Kidney tubule cell (primary cell): Measurements from ENCODE around the gene ENAH.
"Not testable (repeated sequence)": the region's sequence is repeated elsewhere in the genome, so short reads cannot be mapped to it uniquely, and the experiment has no call there.

Source experiments
- DNase-seq: peaks from one replicate; pipeline ENCODE4 v3.0.0-alpha.2; 2018; ENCODE audit warnings: low spot score

ENAH gene

DNA sequence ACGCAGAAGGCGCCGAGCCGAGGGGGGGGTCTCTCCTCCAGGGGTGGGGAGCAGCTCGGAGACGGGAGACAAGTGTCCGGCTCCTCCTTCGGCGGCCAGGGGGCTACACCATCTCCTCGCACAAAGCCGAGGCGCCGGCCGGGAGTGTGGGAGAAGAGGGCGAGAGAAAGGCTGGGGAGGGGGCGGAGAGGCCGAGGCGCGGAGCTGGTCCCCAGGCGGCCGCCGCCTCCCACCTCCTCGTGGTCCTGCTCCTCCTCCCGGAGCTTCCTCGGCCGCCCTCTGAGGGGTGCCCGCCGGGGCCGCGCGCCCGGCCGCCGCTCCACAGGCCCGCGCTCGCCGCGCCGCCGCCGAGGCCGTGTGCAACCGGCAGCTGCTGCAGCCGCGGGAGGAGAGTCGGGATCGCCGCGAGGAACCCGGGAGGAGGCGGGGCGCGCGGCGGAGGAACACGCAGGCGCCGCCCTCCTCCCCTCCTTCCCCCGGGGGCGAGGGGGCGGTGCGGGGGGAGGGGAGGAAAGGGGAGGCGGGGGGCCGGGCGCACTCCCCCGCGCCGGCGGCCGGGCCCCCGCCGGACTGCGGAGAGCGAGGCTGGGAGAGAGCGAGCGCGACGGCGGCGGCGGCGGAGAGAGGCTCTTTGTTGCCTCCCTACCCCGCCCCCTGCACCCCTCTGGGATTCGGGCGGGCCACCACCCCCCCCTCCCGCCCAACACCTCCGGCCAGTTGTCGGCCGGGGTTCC is at the start of gene ENAH:
Gene ENAH, minus strand, starts transcription at position 395 of the 734 bp plus-strand sequence. CDS start 433 bp downstream, outside the sequence.
- peak; percentile 90 for DNase-seq

DNA sequence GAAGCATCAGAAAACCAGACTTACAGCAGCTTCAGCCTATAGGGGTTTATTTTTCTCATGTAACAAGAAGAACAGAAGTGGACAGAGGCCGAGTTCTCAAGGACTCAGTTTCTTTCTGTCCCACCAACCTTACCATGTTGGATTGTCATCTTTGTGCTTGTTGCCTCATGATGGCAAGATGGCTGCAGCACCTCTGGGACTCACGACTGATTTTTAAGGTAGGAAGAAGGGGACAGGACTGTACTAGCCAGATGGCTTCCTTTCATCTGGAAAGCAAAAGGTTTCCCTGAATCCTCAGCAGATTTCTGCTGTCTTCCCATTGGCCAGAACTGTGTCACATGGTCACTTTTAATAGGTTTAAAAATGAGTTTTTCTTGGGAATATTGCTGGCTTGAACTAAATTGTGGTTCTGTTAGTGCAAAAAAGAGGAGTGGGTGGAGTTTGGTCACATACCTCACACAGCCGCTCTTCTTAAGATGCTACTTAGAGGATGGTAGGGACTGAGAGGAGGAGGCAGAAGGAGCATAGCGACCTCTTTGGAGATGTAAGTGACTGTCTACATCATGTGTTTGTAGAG is 48.1 kb upstream of the ENAH start:
- no peak for DNase-seq

DNA sequence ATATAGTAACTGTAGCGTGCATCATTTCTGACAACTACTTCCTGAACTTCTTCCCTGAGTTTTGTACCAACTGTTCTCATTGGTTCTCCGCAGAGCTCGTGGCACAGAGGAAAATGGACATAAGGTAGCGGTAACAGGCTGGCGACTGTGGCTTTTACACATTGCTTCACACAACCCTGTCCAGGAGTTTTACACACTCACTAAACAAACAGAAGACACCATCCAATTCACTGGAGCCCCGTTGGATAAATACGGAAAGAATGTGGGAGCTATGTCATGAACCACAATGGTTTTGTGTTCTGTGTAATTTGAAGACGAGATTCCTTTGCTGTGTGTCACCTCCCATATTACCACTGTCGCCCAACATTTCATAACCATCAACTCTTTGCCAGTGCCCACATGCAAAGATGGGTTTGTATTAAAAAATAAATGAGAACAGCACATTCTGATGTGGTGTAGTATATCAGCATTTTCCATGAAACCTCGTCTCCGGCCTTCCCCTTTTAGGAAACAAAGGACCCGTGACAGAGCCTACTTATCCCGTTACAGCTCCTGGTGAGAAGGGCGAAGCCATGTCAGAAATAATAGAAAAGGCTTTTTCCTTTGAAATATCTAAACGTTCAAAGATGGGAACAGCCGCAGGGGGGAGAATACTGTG is 47.4 kb upstream of the ENAH start:
- DNase-seq = peak; percentile 98

DNA sequence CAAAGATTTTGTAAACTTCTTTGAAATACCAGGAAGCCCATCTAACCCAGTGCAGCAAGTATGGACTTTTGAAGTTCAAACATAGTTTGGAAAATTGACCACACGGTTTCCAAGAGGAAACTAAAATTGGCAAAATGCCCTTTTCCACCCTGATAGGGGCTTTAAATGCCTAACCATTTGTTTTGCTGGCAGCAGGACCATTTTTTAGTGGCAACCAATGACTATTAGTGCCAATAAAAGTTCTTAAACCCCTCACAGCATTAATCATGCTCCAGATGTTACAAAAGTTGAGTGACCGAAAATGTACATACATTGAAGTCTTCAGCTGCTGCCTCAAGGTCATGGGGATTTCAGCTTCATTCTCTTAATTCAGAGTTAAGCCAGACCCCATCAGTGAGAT is 46.4 kb upstream of the ENAH start:
- no peak for DNase-seq

DNA sequence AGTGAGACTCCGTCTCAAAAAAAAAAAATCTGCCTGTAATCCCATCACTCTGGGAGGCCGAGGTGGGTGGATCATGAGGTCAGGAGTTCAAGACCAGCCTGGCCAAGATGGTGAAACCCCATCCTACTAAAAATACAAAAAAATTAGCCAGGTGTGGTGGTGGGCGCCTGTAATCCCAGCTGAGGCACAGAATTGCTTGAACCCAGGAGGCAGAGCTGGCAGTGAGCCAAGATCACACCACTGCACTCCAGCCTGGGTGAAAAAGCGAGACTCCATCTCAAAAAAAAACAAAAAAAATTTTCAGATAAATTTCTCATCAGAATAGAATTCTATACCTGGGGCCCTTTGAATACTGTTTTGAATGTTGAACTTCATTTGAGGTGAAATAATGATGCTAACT is 45.3 kb upstream of the ENAH start:
- DNase-seq = not testable (repeated sequence)

DNA sequence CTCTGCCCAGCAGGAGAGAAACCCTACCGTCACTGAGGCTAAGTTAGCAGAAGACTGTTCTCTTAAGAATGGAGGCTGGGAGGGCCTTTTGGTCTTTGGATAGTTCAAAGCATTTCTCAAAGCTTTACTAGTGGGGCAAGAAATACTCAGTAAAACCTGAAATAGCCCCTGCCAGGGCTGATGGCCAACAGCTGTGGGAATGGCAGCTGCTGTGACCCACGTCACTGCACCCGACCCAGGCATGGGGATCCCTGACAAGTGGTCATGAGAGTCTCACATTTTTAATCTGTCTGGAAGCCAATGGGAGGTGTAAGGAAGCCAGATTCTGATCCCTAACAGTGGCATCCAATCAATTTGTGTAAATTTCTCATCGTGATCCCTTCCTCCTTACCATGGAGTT is 44.5 kb upstream of the ENAH start:
- no peak for DNase-seq

DNA sequence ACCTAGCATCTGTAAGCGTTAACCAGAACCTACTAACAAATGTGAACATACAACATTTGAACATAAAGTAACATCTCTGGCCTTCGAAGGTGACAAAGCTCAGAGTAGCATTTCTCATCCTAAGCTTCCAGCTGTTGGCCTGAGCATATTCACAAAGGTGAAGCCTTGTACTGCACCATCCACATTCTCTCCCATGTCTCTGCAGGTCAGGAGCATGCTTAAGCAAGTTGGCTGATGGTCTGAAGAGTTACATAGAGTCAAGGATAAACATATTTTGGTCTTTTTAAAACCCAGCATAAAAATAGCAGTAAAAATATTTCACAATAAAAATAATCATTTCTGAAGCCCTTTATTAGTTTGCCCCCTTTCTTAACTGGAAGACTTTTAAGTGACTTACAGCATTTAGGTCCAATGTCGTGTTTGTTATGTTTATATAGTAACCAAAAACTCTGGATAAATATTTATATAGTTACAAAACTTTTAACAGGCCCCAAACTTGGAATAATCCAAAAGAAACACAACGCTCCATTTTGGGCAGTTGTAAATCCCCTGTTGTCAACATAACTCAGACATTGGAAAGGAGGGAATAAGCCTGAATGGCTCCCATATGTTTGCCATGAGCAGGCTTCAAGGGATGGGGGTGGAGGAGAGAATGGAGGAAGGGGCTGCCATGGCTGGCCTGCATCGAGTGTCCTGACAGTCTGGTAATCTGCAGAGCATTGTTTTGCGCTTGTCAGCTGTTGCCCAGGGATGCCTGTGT is 42.8 kb upstream of the ENAH start:
- no peak for DNase-seq

DNA sequence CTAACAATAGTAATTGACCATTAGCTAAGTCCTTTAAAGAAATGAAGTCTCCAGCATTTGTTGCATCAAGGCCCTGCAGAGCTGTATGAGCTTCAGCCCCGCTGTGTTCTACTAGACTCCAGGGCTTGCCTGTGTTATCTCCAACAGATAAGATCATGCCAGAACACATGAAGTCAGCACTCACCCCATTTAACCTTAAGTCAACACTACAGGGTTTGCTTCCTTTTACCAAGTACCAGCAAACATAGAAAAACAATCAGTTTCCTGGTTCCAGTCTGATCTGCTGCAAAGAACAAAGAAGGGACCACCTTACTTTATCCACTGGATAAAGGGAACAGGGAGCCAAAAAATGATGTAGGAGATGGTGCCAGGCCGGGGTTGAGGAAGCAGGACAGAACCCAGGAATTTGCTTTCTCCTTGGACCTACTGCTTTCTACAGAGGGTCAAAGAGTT is 41.3 kb upstream of the ENAH start:
- DNase-seq = peak; percentile 20

DNA sequence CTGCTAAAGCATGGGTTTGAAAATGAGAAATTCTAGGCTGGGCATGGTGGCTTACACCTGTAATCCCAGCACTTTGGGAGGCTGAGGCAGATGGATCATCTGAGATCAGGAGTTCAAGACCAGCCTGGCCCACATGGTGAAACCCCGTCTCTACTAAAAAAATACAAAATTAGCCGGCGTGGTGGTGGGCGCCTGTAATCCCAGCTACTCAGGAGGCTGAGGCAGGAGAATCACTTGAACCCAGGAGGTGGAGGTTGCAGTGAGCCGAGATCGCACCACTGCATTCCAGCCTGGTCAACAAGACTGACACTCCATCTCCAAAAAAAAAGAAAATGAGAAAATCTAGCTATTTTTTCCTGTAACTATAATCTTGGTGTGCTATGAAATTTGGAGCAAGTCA is 40.8 kb upstream of the ENAH start:
- DNase-seq = not testable (repeated sequence)

DNA sequence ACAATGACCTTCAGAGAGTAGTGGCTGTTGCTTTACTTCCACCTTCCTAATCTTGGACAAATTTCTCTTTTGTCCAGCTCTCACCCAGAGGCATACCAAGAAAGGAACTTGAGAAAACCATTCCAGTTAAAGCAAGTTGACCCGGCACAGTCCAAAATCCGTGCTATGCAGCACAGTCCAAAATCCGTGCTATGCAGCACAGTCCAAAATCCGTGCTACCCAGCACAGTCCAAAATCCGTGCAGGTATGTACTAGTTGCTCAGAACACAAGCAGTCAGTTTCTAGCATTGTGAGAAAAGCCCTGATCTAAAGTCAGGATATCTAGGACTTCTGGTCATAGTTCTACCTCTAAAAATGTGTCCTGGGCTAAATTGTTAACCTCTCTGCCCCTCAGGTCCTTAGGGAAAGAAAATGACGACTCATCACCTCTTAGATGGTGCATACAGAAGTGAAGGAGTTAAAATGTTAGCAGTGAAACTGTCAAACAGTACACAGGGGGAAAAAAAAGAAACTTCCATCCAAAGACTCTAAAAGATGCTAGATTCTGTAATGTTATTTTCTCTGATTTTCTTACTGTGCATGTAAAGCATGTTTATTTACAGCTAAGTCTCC is 40.3 kb upstream of the ENAH start:
- DNase-seq = no peak

DNA sequence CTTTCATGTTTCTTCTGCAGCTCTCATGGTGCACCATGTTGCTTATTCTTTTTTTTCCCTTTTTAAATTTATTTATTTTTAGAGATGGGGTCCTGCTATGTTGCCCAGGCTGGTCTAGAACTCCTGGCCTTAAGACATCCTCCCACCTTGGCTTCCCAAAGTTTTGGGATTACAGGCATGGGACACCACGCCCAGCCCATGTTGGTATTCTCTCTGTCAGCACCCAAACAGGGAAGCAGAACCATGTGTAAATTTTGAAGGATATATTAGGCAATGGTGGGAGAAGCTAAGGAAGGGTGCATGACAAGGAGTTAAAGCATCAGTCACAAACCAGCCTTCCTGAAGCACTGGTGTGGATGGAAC is 39.6 kb upstream of the ENAH start:
- no peak for DNase-seq

DNA sequence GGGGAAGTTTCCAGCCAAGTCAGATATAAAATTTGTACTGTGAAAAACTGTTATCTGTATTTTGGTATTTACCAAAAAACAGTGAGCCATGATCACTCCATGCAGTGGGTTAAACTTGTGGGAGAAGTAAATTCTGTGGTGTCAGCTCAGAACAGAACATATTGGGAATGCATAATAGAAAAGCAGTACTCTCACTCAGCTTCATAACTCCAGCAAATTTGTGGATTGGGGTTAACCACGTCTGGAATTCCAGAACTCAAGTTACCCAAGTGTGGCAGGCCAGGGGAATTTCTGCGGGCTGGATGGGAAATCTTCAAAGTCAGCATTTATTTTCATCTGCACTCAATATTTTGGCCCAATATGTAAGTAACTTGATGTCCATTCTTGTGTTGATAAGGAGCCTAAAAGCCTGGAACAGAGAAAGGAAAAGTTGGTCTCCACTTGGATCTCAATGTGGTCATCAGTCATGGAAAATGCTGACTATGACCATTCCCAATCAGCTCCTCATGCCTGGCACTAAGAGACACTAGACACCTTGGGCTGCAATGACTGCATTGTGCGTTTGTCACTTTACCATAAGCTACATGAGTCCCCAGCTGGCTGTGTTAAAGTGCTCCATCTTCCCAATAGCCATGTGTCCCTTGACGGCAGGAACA is 39.1 kb upstream of the ENAH start:
- peak; percentile 86 for DNase-seq

DNA sequence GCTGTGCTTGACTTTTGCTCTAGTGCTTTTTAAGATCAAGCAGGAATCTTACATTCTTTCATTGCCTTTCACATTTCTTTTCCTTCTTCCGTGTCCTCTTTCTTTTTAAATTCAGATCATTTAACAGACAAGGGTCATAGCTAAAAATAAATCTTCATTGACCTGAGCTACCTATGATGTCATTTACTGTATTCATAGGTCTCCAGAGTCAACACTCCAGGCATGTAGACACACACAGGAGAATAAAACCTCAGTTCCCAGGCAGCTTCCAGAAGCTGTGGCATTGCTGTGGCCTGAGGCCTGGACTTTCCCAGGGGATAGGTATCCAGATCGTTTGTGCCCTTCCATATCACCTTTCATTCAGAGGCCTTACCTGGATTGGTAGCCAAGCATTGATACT is 38.5 kb upstream of the ENAH start:
- peak; percentile 90 for DNase-seq

DNA sequence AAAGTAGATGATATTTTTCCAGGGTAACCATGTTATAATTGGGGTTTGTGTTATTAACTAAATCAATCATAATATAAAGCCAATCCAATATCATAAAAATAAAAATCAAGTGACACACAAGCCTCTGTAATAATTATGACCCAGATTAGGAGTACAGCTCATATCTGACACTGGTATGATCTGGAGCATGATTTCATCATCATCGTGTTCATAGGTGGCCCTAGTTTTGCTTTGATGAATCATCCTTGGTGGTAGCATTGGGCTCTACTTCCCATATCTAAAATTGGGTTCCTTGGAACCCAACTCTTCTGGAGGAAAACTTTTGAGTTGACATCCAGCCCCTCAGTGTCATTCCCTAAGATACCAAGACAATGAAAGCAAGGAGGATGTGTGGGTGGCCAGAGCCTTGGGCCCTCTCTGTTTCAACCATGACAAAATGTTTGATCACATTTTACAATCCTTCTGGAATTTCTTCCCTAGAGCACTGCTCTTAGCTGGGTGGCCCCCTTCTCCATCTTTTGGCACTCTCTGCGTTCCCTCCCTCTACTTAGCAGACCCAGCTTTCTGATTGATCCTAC is 37.0 kb upstream of the ENAH start:
- DNase-seq = peak; percentile 16

DNA sequence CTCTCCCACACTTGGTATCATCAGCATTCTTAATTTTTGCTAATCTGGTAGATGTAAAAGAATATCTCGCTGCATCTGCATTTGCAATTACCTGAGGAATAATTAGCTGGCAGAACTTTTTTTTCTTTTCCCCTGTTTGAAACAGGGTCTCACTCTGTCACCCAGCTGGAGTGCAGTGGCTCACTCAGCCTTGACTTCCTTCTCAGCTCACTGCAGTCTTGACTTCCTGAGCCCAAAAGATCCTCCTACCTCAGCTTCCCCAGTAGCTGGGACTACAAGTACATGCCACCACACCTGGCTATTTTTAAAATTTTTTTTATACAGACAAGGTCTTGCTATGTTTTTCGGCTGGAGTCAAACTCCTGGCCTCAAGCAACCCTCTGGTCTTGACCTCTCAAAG is 35.4 kb upstream of the ENAH start:
- no peak for DNase-seq

DNA sequence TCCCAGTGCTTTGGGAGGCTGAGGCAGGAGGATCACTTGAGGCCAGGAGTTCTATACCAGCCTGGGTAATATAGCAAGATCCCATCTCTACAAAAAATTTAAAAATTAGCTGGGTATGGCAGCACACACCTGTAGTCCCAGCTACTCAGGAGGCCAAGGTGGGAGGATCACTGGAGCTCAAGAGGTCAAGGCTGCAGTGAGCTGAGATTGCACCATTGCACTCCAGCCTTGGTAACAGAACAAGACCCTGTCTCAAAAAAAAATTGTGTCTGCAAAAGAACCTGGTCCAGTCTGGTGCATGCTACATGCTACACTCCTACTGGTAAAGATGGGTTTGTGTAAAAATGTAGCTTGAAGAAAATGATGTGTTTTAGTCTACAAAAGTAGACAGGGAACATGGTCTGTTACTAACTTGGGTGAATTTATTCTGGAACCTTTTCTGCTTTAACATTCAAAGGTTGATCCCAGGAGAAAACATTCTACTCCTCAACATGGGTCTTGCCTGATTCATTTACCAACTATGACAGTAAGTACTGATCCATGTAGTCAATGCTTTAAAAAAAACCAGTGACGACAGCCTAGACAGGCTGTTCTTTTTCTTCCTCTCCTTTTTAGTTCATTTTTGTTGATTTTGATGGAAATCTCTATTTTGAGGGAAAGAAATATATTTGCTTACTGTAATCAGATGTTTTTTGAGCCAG is 32.7 kb upstream of the ENAH start:
- DNase-seq = no peak

DNA sequence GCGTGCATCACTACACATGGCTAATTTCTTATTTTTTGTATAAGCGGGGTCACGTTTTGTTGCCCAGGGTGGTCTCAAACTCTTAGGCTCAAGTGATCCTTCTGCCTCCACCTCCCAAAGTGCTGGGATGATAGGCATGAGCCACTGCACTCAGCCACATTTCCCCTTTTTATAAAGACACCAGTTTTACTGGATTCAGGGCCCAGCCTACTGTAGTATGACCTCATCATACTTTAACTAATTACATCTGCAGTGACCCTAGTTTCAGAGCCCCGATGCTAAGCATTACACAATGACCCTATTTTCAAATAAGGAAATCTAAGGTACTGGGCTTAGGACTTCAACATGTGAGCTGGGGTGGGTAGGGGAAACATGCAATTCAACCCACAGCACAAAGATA is 31.8 kb upstream of the ENAH start:
- DNase-seq = no peak

DNA sequence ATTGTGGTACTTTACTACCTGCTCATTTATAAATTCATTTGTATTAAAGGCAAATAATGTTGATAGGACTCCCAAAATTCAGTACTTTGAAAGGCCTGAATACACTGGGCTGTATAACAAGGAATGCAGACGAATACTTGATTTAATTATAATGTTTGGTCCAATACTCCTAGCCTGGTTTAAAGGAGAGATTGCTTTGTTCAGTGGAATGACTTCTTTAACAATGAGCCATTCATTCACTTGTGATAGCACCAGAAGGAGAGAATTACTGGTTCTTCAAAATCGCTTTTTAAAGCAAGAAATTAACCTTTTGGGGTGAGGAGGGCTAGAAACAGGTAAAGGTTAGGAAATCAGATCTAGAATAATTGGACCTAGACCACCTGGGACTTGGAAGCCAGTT is 28.3 kb upstream of the ENAH start:
- DNase-seq = no peak

DNA sequence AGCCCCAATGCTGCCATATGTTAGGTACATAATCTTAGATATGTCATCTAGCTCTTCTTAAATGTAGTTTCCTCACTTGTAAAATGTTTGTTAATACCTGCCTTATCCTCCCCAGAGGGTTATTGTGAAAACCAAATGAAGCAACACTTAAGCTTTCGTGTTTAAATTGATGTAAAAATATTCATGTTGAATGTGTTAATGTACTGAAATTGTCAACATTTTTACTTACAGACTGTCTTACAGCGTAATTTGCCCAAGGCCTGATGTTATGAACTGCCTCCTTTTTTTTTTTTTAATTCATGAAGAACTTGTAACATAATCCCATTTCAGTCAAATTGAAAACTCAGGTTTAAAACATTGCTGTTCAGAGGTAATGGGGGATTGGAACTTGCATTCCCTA is 25.6 kb upstream of the ENAH start:
- DNase-seq = no peak

DNA sequence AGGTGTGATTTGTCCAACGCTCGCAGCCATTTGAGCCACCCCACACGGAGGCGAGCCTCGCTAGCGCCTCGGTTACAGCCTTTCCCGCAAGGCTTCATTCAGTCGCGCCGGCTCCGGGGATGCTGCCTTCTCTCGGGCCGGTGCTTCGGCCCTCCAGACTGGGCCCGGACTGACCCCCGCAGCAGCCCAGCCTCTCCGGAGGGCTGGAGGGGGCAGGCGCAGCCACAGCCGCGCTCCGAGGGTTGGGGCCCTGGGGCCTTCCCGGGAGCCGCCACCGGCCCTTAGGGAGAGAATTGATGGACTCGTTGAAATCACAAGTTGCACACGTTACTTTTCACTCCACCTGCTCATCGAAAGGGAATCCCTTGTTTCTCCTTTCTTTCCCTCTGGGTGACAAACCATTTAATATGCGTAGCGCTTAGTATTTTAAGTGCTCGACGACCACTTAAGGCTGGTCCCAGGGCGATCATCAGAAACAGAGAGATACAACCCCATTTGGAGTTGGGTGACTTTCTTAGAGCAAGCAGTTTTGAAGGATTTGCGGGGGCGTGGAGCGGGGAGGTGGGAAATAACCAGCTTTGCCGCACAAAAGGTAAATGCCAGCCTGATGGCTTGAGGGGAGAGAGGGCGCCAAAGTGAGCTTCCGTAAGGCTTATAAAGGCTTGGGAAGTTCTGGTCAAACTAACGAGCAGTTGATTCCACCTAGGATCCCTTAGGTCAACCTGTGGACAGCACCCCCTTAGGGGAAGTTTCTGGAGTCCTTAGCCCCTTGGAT is 24.6 kb upstream of the ENAH start:
- DNase-seq = no peak
